H1 (cell line): ENCODE data around the gene FMO3.

Experiments
- CTCF ChIP-seq, 3 experiments: IDR thresholded peaks; 1 replicate in 2 of 3; 2 replicates in 1 of 3; pipeline versions ENCODE4 v1.5.1 to v1.6.1; 2011; ENCODE audit warnings: low read length in 3 of 3, mild to moderate bottlenecking in 3 of 3, inconsistent platforms in 2 of 3, low read depth in 1 of 3, moderate library complexity in 1 of 3; ENCODE audit not compliant: insufficient read depth in 1 of 3; ENCODE audit errors: control extremely low read depth in 1 of 3
- EGR1 ChIP-seq: IDR thresholded peaks from 2 replicates; pipeline ENCODE4 v1.6.1; 2011; ENCODE audit warnings: low read depth, low read length, borderline replicate concordance
- EP300 ChIP-seq, 2 experiments: IDR thresholded peaks; 1 replicate in 1 of 2; 2 replicates in 1 of 2; pipeline ENCODE4 v1.6.1; 2011 to 2012; ENCODE audit warnings: low read depth in 2 of 2, low read length in 2 of 2, mild to moderate bottlenecking in 2 of 2, borderline replicate concordance in 1 of 2, inconsistent platforms in 1 of 2, moderate library complexity in 1 of 2
- MAX ChIP-seq: IDR thresholded peaks from 2 replicates; pipeline ENCODE4 v1.6.1; 2012; ENCODE audit warnings: inconsistent platforms
- POLR2A ChIP-seq, 2 experiments: IDR thresholded peaks; 1 replicate in 1 of 2; 2 replicates in 1 of 2; pipeline ENCODE4 v1.6.1; 2011; ENCODE audit warnings: low read depth in 2 of 2, low read length in 2 of 2, mild to moderate bottlenecking in 2 of 2; ENCODE audit errors: control extremely low read depth in 1 of 2
- POLR2AphosphoS5 ChIP-seq: IDR thresholded peaks from 2 replicates; pipeline ENCODE4 v1.6.1; 2011; ENCODE audit warnings: low read depth, low read length
- SAP30 ChIP-seq: fragments of 300-600 bp; sonication (generic); IDR thresholded peaks from 2 replicates; pipeline ENCODE4 v1.7.1; 2012; ENCODE audit warnings: low read length, moderate library complexity, mild to moderate bottlenecking, inconsistent platforms; ENCODE audit not compliant: insufficient read depth, insufficient replicate concordance
- SUZ12 ChIP-seq: fragments of 200-600 bp; sonication (generic); IDR thresholded peaks from 2 replicates; pipeline ENCODE4 v1.6.1; 2012; ENCODE audit warnings: mild to moderate bottlenecking, inconsistent platforms, low read length, moderate library complexity, mixed read lengths

- TF ChIP-seq CTCF (IDR thresholded peaks at IDR 0.05; ENCODE audit: control extremely low read depth in 1 of 3, insufficient read depth in 1 of 3, low read depth in 1 of 3, low read length in 3 of 3) (peak in 2 of 3 experiments; percentile 25 to 32; a peak in 2 of 4 replicates), POLR2AphosphoS5 (no peak), POLR2A (IDR thresholded peaks at IDR 0.05; ENCODE audit: control extremely low read depth in 1 of 2, low read depth in 2 of 2, low read length in 2 of 2) (no peak), SAP30 (no peak), SUZ12 (no peak), MAX (no peak), EP300 (IDR thresholded peaks at IDR 0.05; ENCODE audit: borderline replicate concordance in 1 of 2, low read depth in 2 of 2, low read length in 2 of 2) (no peak), EGR1 (no peak)
Measured at GRCh38 chr1:171081314-171081753, 9.4 kb upstream of the FMO3 start.
